T-helper 9 cell (primary cell): ENCODE measurements around the gene ABI2.

Experiments used
- DNase-seq: peaks from one replicate; pipeline ENCODE4 v3.0.0-alpha.2; 2020

The ABI2 gene

DNA sequence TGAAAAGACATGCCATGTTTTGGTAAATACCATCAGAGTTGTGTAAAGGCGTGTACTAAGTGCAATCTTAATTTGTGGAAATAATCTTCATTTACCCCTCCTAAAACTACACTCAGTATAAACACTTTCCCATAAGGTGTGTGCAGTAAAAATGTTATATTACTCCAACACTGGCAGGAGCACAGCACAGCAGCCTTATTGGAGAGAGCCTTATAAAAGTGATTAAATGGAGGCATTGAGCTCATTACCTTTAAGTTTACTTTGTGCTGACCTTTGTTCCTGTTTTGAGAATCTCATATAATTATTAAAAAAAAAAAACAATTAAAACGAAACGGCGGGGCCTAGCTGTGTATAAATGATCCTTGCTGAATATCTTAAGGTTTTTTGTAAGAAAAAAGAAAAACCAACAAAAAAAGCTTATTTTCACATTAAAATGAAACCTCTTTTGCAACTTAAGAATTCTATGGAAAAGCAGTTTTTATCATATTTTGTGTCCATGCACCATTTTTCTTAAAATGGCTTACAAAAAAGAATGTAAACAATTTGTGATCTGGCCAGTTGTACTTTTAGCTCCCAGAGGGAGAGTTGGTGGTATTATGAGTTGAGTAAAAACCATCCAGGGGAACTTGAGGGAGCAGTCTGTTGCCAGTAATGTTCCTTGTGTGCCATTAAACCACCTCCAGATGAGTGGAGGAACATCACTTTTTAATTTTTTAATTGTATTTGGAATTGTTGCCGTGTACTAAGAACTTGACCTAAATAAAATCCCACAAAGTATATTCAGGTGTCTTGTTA lies 103.4 kb downstream of the ABI2 start:
- DNase-seq = no peak

DNA sequence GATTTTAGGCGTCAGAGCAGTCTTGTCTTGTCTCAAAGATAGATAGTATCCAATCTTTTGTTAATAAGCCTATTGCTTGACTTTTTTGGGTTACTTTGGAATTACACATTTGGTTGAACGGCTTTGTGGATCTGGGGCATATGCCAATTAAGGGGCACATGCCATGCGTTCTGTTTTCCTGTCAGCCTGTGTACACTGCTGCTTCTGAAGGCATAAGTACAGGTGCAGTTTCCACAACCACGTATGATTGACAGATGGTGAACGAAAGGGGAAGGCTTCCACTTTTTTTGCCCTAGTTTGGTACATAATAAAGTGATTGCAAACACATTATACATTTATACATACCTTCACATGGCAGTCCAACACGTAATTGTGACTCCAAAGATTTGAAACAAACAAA lies 104.6 kb downstream of the ABI2 start:
- DNase-seq = no peak

DNA sequence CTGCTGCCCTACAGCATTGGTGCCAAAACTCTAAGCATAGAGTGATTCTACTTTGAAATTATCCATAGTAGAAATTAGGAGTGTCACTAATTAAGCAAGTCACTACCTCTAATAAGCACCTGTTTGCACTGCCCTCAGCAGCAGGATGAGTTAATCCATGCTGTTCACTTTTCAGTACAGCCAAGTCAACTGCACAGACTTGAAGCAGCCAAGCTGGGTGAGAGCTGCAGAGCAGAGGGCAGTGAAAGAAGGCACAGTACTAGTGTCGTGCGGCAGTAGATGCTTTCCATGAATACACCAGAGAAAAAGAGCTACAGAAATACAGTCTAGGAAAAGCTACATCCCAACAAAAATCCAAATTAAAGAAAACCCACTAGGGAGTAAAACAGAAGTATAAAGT lies 108.3 kb downstream of the ABI2 start:
- no peak for DNase-seq

DNA sequence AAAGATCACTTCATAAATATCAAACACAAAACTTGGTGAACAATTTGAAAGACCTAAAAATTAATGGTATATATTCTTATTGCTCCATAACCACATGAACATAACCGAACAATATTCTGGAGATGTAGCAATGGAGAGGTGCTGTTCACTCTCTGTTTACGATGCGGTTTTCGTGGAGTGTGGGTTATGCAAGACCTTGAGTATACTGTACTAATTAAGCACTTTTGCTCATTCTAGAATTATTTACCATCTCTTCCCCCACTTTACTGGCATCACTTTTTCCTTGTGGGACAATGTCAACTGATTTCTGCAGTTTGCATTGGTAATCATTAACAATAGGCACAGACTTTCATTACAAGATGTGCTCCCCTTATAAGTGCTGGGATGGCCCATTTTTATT lies 109.3 kb downstream of the ABI2 start:
- no peak for DNase-seq

DNA sequence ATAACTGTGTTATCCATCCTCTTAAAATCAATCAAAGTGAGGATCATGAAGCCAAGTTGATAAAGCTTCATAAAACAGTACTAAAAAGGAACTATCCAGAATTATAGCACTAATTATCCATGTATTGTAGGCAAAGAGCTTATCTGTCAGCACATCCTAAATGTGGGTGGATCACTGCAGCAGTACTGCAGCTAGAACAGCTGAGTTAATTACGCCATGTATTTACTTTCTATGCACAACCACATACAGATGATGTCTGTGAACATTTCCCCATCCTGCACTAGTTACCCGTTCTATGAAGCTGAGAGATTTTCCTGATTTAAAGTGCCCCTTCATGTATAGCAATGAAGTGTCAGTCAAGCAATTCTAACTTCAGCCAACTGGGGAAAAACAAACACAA lies 110.3 kb downstream of the ABI2 start:
- no peak for DNase-seq

DNA sequence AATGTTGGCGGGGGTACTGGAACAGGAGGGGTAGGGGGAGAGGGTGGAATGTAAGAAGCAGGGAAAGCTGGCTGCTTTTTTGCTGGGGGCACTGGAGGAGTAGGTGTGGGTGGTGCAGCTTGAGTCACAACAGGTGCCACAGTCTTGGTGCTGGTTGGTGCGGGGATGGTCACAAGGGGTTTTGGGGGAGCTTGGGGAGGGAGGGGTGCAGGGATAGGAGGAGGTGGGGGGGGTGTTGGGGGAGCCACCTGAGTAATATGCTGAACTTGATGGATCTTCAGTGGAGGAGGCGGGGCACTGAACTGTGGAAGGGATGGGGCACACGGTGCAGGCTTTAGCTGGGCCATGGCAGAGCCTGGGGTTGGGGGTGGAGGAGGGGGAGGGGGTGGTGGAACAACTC lies 112.5 kb downstream of the ABI2 start:
- DNase-seq = no peak

DNA sequence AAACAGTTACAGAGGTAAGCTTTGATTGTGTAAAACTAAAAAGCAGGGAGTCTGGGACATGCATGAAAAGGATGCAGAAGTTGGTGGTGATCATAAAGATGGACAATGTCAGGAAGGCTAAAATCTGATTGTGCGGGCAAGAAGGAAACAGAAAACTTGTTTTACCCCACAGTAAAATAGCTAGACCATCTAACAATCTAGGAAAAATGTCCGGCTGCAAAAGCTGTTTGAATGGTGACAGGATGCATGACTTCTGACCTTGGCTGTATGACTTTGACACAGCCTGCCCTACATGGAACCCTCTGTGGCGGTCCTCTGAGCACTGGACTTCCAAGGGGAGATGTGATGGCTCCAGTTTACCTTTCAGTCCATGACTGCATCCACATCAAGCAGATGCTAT lies 113.3 kb downstream of the ABI2 start:
- DNase-seq = no peak

DNA sequence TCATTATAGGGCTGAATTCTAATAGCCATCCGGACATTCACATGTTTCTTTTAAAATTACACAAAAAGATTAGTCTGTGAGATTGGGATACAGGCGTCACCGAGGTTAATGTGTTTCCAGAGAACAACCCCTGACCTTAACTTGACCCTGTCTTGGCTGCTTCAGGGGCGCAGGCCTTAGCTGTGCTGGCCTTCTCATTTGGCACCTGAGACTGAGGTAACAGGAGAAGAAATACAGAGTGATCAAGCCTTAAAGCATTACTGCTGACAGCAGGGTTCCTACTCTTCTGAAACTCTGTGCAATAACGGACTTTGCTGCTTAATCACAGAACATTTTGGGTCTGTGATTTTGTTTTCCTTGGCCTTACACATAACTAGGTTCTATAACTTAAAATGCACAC lies 114.3 kb downstream of the ABI2 start:
- DNase-seq = no peak

DNA sequence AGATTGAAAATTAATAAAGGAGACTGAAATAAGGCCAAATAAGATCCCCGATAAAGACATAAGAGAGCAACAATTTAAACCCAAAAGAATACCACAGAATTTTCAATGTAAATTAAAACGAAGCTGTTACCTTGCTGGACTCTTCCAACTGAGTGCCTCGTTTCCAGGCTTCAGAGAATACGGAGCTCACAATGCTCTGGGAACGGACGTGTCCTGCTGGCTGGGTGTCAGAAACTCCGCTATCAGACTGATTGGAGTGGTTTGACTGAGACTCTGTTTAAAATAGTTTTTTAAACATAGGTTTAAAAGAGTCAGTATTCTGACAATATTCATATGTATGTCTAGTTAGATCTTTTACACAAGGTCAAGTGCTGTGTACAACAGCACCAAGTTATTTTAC lies 116.5 kb downstream of the ABI2 start:
- no peak for DNase-seq

DNA sequence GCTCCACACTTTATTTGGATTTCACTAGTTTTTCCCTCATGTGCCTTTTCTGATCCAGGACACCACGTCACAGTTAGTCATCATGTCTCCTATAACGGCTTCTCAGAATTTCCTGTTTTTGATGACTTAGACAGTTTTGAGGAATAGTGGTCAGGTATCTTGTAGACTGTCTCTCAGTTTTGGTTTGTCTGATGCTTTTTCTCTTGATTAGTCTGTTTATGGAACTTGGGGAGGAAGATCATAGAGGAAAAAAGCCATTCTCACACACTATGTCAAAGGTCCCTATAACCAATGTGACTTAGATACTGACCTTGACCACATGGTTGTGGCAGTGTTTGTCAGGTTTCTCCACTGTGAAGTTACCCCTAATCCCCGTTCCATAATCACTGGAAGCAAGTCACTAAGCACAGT lies 117.9 kb downstream of the ABI2 start:
- DNase-seq = no peak

DNA sequence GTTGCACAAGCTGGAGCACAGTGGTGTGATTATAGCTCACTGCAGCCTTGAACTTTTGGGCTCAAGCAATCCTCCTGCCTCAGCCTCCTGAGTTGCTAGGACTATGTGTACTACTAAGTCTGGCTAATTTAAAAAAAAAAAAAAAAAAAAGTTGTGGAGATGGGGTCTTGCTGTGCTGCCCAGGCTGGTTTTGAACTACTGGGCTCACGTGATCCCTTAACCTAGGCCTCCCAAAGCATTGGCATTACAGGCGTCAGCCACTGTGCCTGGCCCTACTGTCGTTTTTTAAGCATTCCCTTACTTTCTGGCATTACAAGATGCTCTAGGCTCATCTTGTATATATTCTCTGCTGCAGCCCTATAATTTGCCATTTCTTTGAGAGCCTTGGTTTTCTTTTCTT lies 118.6 kb downstream of the ABI2 start:
- DNase-seq = no peak

DNA sequence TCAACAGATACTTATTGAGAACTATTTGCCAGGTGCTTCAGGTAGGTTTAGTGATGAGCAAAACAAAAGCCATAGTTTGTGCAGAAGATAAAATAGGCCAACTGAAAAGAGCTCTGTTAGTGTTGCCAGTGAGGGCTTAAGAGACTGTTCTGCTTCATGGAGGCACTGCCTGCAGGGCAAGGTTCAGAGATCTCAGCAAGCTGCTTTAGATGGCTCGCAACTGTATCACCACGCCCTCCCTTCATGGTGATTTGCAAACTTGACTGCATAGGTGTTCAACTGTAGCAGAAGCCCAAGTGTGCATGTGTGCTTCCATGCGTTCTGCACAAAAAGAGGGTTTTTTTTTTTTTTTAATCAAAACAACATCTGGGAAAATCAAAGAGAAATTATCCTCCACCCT lies 122.4 kb downstream of the ABI2 start:
- no peak for DNase-seq

DNA sequence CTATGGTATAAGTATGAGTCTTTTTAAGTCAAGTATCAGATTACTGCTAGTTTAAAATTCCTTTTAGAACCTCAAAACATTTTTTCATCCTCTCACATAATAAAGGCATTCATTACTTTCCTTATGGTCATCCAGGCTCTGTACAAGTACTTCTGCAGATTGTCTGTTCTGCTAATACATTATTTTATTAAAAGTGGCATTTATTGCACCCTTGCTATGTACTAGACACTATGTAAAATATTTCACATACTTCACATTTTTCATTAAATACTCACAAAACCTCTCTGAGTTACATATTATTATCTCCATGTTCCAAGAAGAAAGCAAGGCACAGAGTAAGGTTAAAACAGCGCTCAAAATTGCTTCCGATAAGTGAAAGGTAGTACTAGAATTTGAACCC lies 122.8 kb downstream of the ABI2 start:
- no peak for DNase-seq

DNA sequence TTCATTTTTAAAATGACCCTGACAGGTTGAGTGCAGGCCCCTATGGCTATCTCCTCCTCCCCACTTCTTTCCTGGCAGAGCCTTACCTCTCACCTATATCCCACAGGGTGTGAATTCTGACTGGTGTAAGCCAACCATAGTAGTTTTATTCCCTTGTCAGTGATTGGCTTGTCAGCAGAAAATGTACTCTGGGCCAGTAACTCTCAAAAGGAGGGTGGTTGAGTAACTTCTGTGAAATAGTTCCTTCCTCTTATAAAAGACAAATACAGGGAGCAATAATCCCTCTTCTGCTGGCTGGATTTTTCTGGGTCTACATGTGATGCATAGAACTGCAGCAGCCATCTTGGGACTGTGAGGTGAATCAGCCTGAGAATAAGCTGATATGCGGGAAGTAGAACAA lies 123.5 kb downstream of the ABI2 start:
- DNase-seq = no peak

DNA sequence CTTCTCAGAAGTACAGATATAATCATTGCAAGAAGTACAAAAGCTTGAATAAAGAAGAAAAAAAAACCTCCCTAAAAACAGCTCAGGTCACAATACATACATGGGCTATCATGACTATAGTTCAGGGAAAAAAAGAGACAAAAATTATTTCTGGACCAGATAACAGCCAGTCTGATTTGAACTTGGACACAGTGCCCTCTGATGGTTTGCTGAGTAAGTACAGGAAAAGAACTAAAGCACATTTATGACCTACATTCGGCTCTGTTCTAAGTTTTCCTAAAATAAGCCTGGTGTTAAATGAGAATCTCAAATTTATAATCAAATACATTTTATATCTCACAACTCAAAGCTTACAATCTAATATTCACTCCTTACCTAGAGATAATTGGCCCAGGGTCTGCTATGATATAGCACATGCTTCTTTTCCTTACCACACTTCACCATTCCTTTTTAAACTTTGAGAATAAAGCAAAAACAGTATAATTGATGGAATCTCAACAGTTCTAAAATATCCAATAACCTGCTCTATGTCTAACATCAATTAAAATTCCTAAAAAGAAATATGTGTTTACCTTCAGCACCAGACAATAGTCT lies 125.8 kb downstream of the ABI2 start:
- DNase-seq = no peak

DNA sequence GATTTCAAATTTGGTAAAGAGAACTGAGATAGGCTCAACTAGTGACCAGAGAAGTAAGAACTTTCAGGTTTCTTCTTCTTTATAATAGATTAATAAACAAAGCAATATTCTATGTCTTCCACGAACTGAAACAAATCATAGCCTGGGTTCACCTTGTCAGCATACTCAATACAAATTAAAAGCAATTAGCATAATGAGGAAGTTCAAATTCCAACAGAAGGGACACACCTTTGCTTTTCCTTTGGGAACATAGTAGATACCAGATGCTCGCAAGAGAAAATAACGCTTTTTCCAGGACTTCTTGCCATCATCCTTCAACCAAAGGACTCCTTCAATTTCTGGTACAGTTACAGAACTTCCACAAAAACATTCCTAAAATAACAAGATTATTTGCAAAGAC lies 127.0 kb downstream of the ABI2 start:
- DNase-seq = no peak

DNA sequence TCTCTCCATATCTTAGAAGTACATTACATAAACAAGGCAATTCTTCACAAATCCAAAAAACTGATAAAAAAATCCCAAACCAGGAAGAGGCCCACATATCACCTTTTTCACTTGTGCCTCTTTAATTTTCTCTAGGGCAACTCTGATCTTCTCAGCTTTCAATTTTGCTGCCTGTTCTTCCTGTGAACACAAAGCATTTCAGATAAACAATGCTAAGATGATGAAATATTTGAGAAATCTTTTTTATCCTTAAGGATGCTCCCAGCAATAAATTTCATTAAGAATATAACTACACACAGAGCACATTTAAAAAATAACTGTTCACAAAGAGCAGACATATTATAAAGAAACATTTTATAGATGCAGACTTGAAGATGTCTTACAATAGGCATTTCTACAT lies 133.6 kb downstream of the ABI2 start:
- DNase-seq = no peak

DNA sequence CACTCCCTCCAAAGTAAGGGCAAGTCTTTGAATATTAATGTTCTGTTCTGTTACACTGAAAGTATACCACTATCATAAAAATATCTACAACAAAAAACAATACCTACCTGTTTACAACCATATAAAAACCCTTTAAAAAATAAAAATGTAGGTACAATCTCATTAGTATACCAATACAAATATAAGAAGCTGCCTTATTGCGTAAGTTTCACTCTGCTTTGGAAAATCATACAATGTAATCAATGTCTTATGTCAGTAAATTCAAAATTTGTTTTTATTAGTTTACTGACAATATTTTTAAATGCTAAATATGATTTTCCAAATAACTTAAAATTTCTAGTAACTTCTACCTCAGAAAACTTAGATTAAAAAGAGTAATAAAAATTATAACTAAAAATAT lies 134.1 kb downstream of the ABI2 start:
- DNase-seq = no peak

DNA sequence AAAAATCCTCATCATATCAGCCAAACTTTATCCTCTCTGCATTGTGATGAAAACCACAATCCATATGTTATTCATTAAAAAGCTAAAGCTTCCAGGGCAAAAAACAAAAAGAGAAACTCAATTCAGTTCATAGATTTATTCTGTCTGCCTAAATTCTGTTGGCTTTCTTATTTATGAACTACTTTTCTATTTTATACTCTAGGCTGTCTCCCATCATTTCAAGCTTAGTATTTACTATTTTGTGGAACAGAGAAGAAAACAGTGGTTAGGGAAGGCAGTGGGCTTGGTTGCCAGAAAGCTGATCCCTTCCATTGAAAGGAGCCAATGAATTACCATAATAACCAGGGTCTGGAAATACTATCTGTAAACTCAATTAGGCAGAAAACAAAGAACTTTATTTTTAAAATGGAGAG lies 135.1 kb downstream of the ABI2 start:
- DNase-seq = no peak

DNA sequence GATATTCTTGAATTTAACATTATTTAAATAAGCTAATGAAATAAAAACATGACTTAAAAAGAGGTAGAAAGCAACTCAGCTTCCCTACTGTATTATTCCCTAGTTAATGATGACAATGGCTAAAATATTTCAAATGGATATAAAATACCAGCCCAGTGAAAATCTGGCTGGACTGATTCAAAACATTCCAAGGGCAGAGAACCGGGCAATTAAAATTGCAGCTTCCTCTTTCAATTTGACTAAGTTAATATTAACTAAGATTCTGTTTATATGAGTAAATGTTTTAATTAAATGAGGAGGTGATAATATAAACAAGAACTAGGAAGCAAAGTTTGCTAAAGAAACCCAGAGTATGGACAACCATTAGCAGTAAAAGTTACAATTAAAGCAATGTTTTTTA lies 141.4 kb downstream of the ABI2 start:
- no peak for DNase-seq

DNA sequence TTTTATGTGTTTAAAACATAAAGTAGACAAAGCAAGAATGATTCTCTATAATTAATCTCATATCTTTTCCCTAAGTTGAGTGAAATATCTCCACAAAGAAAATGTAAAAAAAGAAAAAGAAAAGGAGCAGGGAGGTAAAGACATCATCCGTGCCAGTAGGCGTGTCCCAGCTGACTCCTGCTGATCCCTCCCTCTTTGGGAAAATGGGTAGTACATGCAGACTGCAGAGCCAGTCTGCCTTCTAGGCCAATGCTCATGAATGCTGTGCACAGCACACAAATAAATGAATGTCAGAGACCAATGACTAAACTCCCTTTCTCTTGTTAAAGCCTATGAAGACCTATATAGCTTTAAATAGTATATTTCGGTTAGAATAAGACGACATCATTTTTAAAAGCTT lies 142.2 kb downstream of the ABI2 start:
- DNase-seq = no peak

DNA sequence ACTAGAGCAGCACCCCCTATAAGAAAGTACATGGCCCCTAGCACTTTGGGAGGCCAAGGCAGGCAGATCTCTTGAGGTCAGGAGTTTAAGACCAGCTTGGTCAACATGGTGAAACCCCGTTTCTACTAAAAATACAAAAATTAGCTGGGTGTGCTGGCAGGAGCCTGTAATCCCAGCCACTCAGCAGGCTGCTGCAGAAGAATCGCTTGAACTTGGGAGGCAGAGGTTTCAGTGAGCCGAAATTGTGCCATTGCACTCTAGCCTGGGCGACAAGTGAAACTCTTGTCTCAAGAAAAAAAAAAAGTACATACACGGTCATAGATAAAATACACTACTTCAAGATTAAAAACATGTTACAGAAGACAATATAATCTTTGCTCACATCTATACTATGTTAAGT lies 143.1 kb downstream of the ABI2 start:
- DNase-seq = no peak

DNA sequence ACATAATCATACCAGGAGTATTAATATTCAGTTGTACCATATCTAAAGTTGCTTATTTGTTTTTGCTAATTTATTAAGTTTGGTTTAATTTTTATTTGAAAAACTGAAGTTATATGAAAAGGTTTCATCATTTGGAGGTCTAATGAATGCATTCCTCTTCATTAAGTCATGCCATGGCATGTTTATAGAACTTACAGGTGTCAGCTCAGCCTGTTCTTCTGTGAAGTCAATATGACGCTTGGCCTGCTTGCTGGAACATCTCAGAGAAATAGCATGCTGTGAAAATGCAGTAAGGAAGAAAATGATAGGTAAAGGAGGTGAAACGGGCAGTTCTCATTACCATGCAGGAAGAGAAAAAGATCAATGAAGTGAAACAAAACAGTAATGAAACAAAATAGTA lies 148.7 kb downstream of the ABI2 start:
- no peak for DNase-seq

DNA sequence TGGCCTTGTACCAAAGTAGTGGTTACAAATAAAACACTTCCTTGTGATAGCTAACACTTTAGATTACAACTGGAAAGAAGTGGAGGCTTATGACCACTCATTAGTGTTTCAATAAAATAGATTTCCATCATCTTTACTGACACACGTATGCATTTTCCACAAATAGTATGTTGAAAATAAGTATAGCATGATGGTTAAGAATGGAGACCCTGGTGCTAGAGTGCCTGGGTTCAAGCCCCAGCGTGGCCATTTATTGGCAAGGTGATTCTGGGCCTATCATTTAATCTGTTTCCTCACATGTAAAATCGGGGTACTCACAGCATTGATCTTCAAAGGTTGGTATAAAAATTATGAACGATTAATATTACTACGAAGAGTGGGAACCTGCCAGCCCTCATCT lies 152.4 kb downstream of the ABI2 start:
- DNase-seq = no peak
